Tibial artery (tissue), 4 donors: ENCODE measurements around the gene SNAPC2.

ENCODE experiments used
- DNase-seq, 2 donors: peaks; one replicate each; pipeline ENCODE4 v3.0.0-alpha.2; 2019
- H3K27ac ChIP-seq, 2 donors: fragments of 200-600 bp; sonication (generic) in 1 of 2; 1 replicate in 1 of 2; 2 replicates in 1 of 2; pipeline ENCODE4 v1.5.1; 2018 to 2019; ENCODE audit warnings: mild to moderate bottlenecking in 1 of 2
- H3K27me3 ChIP-seq, 2 donors: fragments of 200-600 bp; sonication (generic) in 1 of 2; one replicate each; pipeline versions ENCODE4 v1.5.1 to v1.6.0; 2016 to 2019
- H3K36me3 ChIP-seq, 3 donors: fragments of 200-600 bp; sonication (generic) in 2 of 3; one replicate each; pipeline ENCODE4 v1.5.1; 2016 to 2019; ENCODE audit warnings: mild to moderate bottlenecking in 2 of 3
- H3K4me1 ChIP-seq, 4 donors: fragments of 200-600 bp; sonication (generic) in 2 of 4; 1 replicate in 3 of 4; 2 replicates in 1 of 4; pipeline ENCODE4 v1.5.1; 2016 to 2019
- H3K4me3 ChIP-seq, 2 donors: fragments of 200-600 bp; sonication (generic) in 1 of 2; 1 replicate in 1 of 2; 2 replicates in 1 of 2; pipeline ENCODE4 v1.5.1; 2018 to 2019; ENCODE audit warnings: mild to moderate bottlenecking in 2 of 2
- H3K9me3 ChIP-seq, 3 donors: fragments of 200-600 bp; sonication (generic) in 1 of 3; one replicate each; pipeline ENCODE4 v1.5.1; 2016 to 2019
- intact Hi-C: fragments of 100-400 bp; cut with DNase I; formaldehyde crosslinking; loops from one replicate; pipeline ENCODE4 v1.15.0; 2023; ENCODE audit warnings: low total_unique reads
- TF ChIP-seq, protein P1 (sequence below), 2 experiments: fragments of 200-600 bp in 1 of 2; fragments of 450-650 bp in 1 of 2; IDR thresholded peaks; one replicate each; pipeline ENCODE4 v1.5.1; 2017 to 2019; ENCODE audit warnings: antibody characterized with exemption in 2 of 2, mild to moderate bottlenecking in 1 of 2, moderate library complexity in 1 of 2

SNAPC2 gene

DNA sequence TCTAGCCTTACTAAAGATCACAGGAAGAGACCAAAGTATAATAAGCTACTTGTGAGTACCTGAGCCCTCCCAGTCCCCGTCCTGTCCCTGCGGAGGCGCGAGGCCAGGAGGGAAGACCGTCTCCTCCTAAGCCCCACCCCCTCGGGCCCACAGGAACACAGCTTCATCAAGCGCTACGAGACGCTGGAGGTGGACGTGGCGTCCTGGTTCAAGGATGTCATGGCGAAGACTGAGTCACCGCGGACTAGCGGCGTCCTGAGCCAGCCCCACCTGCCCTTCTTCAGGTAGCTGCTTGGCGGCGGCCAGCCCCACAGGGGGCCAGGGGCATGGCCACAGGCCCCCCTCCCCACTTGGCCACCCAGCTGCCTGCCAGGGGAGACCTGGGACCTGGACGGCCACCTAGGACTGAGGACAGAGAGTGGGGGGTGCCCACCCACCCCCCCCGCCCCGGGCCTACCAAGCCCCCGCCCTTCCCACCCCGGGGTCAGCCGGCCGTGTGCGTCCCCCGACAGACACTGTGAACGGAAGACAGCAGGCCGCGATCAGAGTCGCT lies 7.9 kb upstream of the SNAPC2 start:
- H3K27ac ChIP-seq: no peak overlapping the region
- peaks cover 0 to 49% of the 10 kb centered on the region in 2 donors for H3K27me3 ChIP-seq
- peak in 1 of 2 donors; percentile 16 for DNase-seq
- peaks cover 41 to 56% (median 53%) of the 10 kb centered on the region in 3 donors for H3K36me3 ChIP-seq
- H3K9me3 ChIP-seq: no peaks in the 10 kb centered on the region
- intact Hi-C loops: no loop called here
- TF ChIP-seq, protein P1, sequence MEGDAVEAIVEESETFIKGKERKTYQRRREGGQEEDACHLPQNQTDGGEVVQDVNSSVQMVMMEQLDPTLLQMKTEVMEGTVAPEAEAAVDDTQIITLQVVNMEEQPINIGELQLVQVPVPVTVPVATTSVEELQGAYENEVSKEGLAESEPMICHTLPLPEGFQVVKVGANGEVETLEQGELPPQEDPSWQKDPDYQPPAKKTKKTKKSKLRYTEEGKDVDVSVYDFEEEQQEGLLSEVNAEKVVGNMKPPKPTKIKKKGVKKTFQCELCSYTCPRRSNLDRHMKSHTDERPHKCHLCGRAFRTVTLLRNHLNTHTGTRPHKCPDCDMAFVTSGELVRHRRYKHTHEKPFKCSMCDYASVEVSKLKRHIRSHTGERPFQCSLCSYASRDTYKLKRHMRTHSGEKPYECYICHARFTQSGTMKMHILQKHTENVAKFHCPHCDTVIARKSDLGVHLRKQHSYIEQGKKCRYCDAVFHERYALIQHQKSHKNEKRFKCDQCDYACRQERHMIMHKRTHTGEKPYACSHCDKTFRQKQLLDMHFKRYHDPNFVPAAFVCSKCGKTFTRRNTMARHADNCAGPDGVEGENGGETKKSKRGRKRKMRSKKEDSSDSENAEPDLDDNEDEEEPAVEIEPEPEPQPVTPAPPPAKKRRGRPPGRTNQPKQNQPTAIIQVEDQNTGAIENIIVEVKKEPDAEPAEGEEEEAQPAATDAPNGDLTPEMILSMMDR (IDR thresholded peaks at IDR 0.05): no peak
- H3K4me3 ChIP-seq: no peak overlapping the region
- H3K4me1 ChIP-seq: peaks cover 0 to 28% (median 21%) of the 10 kb centered on the region in 4 donors

DNA sequence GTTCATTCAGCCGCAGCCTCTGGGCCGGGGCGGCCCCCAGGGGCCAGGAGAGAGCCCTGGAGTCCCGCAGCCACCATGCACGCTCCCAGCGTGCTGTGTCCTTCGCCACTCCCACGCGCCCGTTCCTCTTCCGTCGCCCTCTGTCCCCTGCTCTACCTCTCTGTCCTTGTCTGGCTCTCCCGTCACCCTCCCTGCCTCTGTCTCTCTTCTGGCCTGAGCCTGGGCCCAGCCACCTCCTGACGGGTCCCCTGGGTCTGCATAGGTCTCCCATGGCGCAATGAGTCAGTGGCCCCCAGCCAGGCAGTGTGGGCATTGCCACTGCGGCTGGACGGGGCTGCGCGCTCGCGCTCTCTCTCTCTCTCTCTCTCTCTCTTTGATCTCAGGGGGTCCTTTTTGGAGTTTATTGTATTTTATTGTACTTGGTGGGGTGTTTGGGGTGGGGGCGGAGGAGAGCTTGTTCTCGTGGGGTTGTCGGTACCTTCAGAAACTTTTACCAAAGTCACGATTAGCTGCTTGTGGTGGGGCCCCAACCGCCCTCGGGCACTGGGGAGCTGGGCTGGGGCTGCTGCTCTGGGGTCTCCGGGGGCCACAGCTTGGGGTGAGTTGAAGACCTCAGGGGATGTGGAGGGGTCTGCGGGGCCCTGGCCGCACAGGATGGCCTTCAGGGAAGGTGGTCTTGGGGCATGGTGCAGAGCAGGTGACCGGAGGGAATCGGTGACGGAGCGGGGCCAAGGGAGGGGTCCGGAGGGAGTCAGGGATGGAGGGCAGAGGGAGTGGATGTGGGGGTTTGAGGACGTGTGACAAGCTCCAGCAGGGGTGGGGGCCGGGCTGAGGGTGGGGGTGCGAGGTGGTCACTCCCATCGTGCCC lies 7.2 kb upstream of the SNAPC2 start:
- intact Hi-C loops: no loop called here
- Histone ChIP-seq H3K27ac (no peak overlapping the region), H3K36me3 (peaks cover 41 to 56% (median 47%) of the 10 kb centered on the region in 3 donors), H3K4me1 (peaks cover 0 to 29% (median 24%) of the 10 kb centered on the region in 4 donors), H3K9me3 (no peaks in the 10 kb centered on the region), H3K4me3 (no peak overlapping the region), H3K27me3 (peaks cover 0 to 56% of the 10 kb centered on the region in 2 donors)
- DNase-seq: no peak
- TF ChIP-seq, protein P1 (IDR thresholded peaks at IDR 0.05): no peak

- Histone ChIP-seq H3K27ac (no peak overlapping the region), H3K4me1 (peaks cover 0 to 31% (median 27%) of the 10 kb centered on the region in 4 donors), H3K36me3 (peaks cover 41 to 51% (median 46%) of the 10 kb centered on the region in 3 donors), H3K4me3 (no peak overlapping the region), H3K9me3 (no peaks in the 10 kb centered on the region), H3K27me3 (peaks cover 0 to 63% of the 10 kb centered on the region in 2 donors)
- intact Hi-C loops: no loop called here
- DNase-seq: no peak
- TF ChIP-seq, protein P1 (IDR thresholded peaks at IDR 0.05): no peak
Measured at GRCh38 chr19:7913652-7914051, 6.5 kb upstream of the SNAPC2 start.

DNA sequence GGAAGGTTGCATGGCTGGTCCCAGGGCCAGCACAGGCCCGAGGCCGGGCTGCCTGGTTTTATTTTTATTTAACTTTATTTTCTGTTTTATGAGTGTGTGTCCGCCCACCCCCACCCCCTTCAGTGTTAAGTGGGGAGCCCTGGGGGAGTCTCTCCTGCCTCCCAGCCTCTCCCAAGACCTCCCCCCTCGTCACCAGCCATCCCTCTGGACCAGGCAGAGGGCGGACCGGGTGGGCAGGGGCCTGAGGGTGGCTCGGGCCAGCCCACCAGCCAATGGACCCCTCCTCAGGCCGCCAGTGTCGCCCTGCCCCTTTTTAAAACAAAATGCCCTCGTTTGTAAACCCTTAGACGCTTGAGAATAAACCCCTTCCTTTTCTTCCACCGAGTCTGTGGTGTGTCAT lies 6.0 kb upstream of the SNAPC2 start:
- H3K36me3 ChIP-seq: peaks cover 37 to 46% (median 42%) of the 10 kb centered on the region in 3 donors
- H3K27ac ChIP-seq: no peak overlapping the region
- intact Hi-C loops: no loop called here
- no peaks in the 10 kb centered on the region for H3K9me3 ChIP-seq
- DNase-seq: no peak
- TF ChIP-seq, protein P1 (IDR thresholded peaks at IDR 0.05): no peak
- H3K27me3 ChIP-seq: peaks cover 0 to 68% of the 10 kb centered on the region in 2 donors
- H3K4me1 ChIP-seq: peaks cover 0 to 35% (median 31%) of the 10 kb centered on the region in 4 donors
- no peak overlapping the region for H3K4me3 ChIP-seq

DNA sequence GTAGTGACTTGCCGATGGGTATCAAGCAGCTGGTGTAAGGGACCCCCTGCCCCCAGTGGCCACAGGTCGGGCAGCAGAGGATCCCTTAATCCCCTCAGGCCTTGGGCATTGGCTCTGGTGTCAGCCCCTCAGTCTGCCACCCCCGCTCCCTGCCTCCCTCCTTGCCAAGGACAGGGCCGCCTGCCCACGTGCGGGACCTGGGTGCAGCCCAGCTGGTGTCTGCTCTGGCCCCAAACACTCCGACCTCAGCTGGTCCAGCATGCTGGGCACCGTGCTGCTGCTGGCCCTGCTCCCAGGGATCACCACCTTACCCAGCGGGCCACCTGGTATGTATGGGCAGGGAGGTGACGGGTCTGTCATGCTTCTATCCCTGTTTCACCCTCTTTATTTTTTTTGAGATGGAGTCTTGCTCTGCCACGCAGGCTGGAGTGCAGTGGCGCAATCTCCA lies 5.5 kb upstream of the SNAPC2 start, which contains the start of gene TGFBR3L:
Gene TGFBR3L, plus strand, starts transcription at position 233 of the 448 bp plus-strand sequence.
- peaks cover 0 to 40% (median 36%) of the 10 kb centered on the region in 4 donors for H3K4me1 ChIP-seq
- TF ChIP-seq, protein P1 (IDR thresholded peaks at IDR 0.05): no peak
- peaks cover 0 to 69% of the 10 kb centered on the region in 2 donors for H3K27me3 ChIP-seq
- H3K4me3 ChIP-seq: no peak within 1 kb of the TSS
- H3K27ac ChIP-seq: no peak within 1 kb of the TSS
- peaks cover 33 to 41% (median 37%) of the 10 kb centered on the region in 3 donors for H3K36me3 ChIP-seq
- intact Hi-C loops: loop anchor here (5.0 kb wide), 1 partner anchor 88 kb away; no protein-coding TSS in a partner anchor
- H3K9me3 ChIP-seq: no peaks in the 10 kb centered on the region
- DNase-seq: no peak
